Measurements from ENCODE around the gene RRAGD. TPM values are rescaled to one million over a fixed set of nuclear protein-coding genes. Genes with fewer than 3 reads are reported as not detected.

RRAGD gene
- total RNA-seq, 2 experiments from 2014 or later, result 9.0 to 10.2 TPM

GRCh38 chr6:89356642-89357170, 55.4 kb downstream of the RRAGD start:
- TF ChIP-seq CTCF (IDR thresholded peaks at IDR 0.05), result no peak
- Mint-ChIP-seq H3K9me3 (no peaks in the 10 kb centered on the region), H3K4me3 (peak overlapping the region; percentile 92), H3K27me3 (no peaks in the 10 kb centered on the region), H3K36me3 (ENCODE audit: low read depth) (peaks cover 14% of the 10 kb centered on the region), H3K4me1 (ENCODE audit: low read depth) (peaks cover 55% of the 10 kb centered on the region), H3K27ac (peak overlapping the region; percentile 90)
- DNase-seq (peak in 2 of 14 experiments; percentile 14 to 18), ATAC-seq (ENCODE audit: poor library complexity) (no peak)
- intact Hi-C loops (cut with DNase I, micrococcal nuclease), result loop anchor here (2.0 to 10.0 kb wide), 6 partner anchors 16 to 1228 kb away; partner anchors contain the start of genes CASP8AP2 (in 1 of the 2), MAP3K7 (in 1 of the 2), MDN1 (in 1 of the 2) and PNRC1 (in 1 of the 2)
- ChIA-PET POLR2A (interaction anchor here (1.1 to 4.6 kb wide), 7 partner anchors 9 to 277 kb away, joined by 3 to 45 read pairs (median 7); partner anchors contain the start of genes PNRC1 and RRAGD), CTCF (interaction anchor here (4.2 kb wide), 1 partner anchor 15 kb away, joined by 29 read pairs; no protein-coding TSS in a partner anchor)
- Histone ChIP-seq H3K27ac (ENCODE audit: low read depth in 1 of 2, low read length in 2 of 2) (peak overlapping the region in 1 of 2 donors; percentile 29), H3K4me1 (ENCODE audit: insufficient read depth, low read length) (peaks cover 14% of the 10 kb centered on the region), H3K27me3 (ENCODE audit: control insufficient read depth in 1 of 2, insufficient read depth in 2 of 2, low read length in 2 of 2) (no peaks in the 10 kb centered on the region), H3K9me3 (ENCODE audit: control insufficient read depth in 1 of 2, insufficient read depth in 1 of 2, low read length in 2 of 2) (no peaks in the 10 kb centered on the region), H3K4me3 (ENCODE audit: low read length) (peak overlapping the region; percentile 52), H3K36me3 (ENCODE audit: insufficient read depth, low read length) (no peaks in the 10 kb centered on the region)

- Histone ChIP-seq H3K27me3 (ENCODE audit: control insufficient read depth in 1 of 2, insufficient read depth in 2 of 2, low read length in 2 of 2) (no peaks in the 10 kb centered on the region), H3K36me3 (ENCODE audit: insufficient read depth, low read length) (no peaks in the 10 kb centered on the region), H3K9me3 (ENCODE audit: control insufficient read depth in 1 of 2, insufficient read depth in 1 of 2, low read length in 2 of 2) (no peaks in the 10 kb centered on the region), H3K4me1 (ENCODE audit: insufficient read depth, low read length) (peaks cover 21% of the 10 kb centered on the region), H3K27ac (ENCODE audit: low read depth in 1 of 2, low read length in 2 of 2) (no peak overlapping the region), H3K4me3 (ENCODE audit: low read length) (no peak overlapping the region)
- H3K4me3 Mint-ChIP-seq, result peak overlapping the region; percentile 55
- no peak for TF ChIP-seq CTCF (IDR thresholded peaks at IDR 0.05)
- ChIA-PET CTCF (interaction anchor here (0.7 to 4.2 kb wide), 2 partner anchors 16 to 62 kb away, joined by 3 to 29 read pairs; no protein-coding TSS in a partner anchor), POLR2A (interaction anchor here (0.7 to 4.6 kb wide), 4 partner anchors 8 to 1281 kb away, joined by 3 to 45 read pairs (median 10); partner anchors contain the start of gene PNRC1)
- H3K27me3 Mint-ChIP-seq, result no peaks in the 10 kb centered on the region
- no peak overlapping the region for H3K27ac Mint-ChIP-seq
- peaks cover 14% of the 10 kb centered on the region for H3K36me3 Mint-ChIP-seq (ENCODE audit: low read depth)
- ATAC-seq (ENCODE audit: poor library complexity), result no peak
- intact Hi-C loops (cut with DNase I, micrococcal nuclease), result loop anchor here (2.0 to 10.0 kb wide), 6 partner anchors 17 to 1229 kb away; partner anchors contain the start of genes CASP8AP2 (in 1 of the 2), MAP3K7 (in 1 of the 2), MDN1 (in 1 of the 2) and PNRC1 (in 1 of the 2)
- peaks cover 59% of the 10 kb centered on the region for H3K4me1 Mint-ChIP-seq (ENCODE audit: low read depth)
- H3K9me3 Mint-ChIP-seq, result no peaks in the 10 kb centered on the region
- no peak for DNase-seq
Measured at GRCh38 chr6:89355511-89356194, 56.4 kb downstream of the RRAGD start.

GRCh38 chr6:89353702-89354392, 58.2 kb downstream of the RRAGD start:
- H3K27me3 Mint-ChIP-seq, result no peaks in the 10 kb centered on the region
- ChIA-PET POLR2A (interaction anchor here (0.6 to 4.6 kb wide), 5 partner anchors 13 to 387 kb away, joined by 3 to 45 read pairs (median 3); partner anchors contain the start of genes LYRM2, PNRC1 and RRAGD), CTCF (interaction anchor here (4.2 kb wide), 1 partner anchor 18 kb away, joined by 29 read pairs; no protein-coding TSS in a partner anchor)
- Histone ChIP-seq H3K4me1 (ENCODE audit: insufficient read depth, low read length) (peaks cover 30% of the 10 kb centered on the region), H3K27me3 (ENCODE audit: control insufficient read depth in 1 of 2, insufficient read depth in 2 of 2, low read length in 2 of 2) (no peaks in the 10 kb centered on the region), H3K36me3 (ENCODE audit: insufficient read depth, low read length) (no peaks in the 10 kb centered on the region), H3K27ac (ENCODE audit: low read depth in 1 of 2, low read length in 2 of 2) (no peak overlapping the region), H3K9me3 (ENCODE audit: control insufficient read depth in 1 of 2, insufficient read depth in 1 of 2, low read length in 2 of 2) (no peaks in the 10 kb centered on the region), H3K4me3 (ENCODE audit: low read length) (no peak overlapping the region)
- peaks cover 66% of the 10 kb centered on the region for H3K4me1 Mint-ChIP-seq (ENCODE audit: low read depth)
- DNase-seq, result no peak
- no peak for ATAC-seq (ENCODE audit: poor library complexity)
- TF ChIP-seq CTCF (IDR thresholded peaks at IDR 0.05), result no peak
- H3K4me3 Mint-ChIP-seq, result peak overlapping the region; percentile 88
- H3K9me3 Mint-ChIP-seq, result no peaks in the 10 kb centered on the region
- H3K36me3 Mint-ChIP-seq (ENCODE audit: low read depth), result peaks cover 14% of the 10 kb centered on the region
- intact Hi-C loops (cut with DNase I, micrococcal nuclease), result loop anchor here (5.0 to 10.0 kb wide), 8 partner anchors 57 to 1231 kb away; partner anchors contain the start of genes PNRC1 (in 2 of the 2), RNGTT (in 2 of the 2), CASP8AP2 (in 1 of the 2) and MAP3K7 (in 1 of the 2)
- H3K27ac Mint-ChIP-seq, result peak overlapping the region; percentile 85
